ENCODE results near the gene RNF145.
A peak's percentile ranks its signal among the peaks of the same experiment; 100 is the strongest.
"Not testable (repeated sequence)": the region's sequence is repeated elsewhere in the genome, so short reads cannot be mapped to it uniquely, and the experiment has no call there.

Gene RNF145

DNA sequence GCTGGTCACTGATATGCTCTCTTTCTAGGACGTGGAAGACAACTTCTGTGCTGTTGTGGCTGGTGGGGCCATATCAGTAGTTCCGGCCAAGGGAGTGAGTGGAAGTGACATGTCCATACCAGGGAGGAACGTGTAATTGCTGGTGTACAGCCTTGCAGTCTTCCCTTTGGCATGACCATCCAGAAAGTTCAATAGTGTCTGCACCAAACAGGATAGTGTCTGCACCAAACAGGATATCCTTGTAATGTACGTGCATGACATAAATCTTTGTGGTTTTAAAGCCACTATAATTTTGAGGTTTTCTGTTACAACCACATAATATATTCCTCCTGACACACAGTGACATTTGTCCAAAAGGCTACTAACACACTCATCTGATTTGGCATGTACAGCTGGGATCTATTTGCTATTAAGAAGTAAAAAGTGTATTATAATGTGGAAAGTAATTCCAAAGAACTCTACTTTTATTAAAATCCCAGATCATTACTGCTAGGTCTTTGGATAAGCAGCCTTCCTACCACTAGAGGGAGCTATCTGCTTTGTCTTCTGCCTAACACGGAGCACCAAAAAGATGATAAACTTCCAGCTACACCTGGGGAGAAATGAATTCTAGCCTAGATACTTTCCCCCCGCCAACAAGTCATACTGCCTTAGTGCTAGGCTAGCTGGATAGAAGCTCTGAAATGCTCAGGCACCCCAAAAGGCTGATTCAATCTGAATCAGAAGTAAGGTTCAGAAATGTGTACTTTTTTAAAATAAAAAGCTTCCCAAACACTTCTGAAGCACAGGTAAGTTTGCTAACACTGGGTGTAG lies 52.7 kb downstream of the RNF145 start:
- in situ Hi-C loops (cut with HindIII; ENCODE audit: low sequenced_read_pairs), result no loop called here
- peak; percentile 73 for DNase-seq (ENCODE audit: low read depth, low spot score)
- TF ChIP-seq, protein P1, sequence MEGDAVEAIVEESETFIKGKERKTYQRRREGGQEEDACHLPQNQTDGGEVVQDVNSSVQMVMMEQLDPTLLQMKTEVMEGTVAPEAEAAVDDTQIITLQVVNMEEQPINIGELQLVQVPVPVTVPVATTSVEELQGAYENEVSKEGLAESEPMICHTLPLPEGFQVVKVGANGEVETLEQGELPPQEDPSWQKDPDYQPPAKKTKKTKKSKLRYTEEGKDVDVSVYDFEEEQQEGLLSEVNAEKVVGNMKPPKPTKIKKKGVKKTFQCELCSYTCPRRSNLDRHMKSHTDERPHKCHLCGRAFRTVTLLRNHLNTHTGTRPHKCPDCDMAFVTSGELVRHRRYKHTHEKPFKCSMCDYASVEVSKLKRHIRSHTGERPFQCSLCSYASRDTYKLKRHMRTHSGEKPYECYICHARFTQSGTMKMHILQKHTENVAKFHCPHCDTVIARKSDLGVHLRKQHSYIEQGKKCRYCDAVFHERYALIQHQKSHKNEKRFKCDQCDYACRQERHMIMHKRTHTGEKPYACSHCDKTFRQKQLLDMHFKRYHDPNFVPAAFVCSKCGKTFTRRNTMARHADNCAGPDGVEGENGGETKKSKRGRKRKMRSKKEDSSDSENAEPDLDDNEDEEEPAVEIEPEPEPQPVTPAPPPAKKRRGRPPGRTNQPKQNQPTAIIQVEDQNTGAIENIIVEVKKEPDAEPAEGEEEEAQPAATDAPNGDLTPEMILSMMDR (IDR thresholded peaks at IDR 0.05; ENCODE audit: low read depth, low read length), result peak; percentile 81
- no peak overlapping the region for H3K4me3 ChIP-seq (ENCODE audit: low read depth, low read length)

DNA sequence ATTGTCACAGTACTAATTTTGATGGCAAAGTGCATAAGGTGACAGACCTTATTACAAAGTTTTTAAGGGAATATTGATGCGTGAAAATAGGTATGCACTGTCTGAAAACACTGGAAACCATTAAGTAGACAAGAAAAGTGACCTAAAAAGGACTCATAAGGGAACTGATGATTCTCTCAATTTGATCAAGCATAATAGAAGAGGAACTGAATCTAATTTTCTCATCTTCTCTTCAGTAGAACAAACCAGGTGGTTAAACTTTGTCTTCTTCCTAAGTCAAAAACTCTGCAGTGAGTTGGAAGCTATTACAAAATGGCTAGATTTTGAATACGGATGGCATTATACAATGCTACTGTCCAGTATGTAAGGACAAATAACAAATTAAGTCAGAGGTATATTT lies 53.4 kb downstream of the RNF145 start:
- no peak overlapping the region for H3K4me3 ChIP-seq (ENCODE audit: low read depth, low read length)
- DNase-seq (ENCODE audit: low read depth, low spot score), result no peak
- in situ Hi-C loops (cut with HindIII; ENCODE audit: low sequenced_read_pairs), result no loop called here
- TF ChIP-seq, protein P1 (IDR thresholded peaks at IDR 0.05; ENCODE audit: low read depth, low read length), result no peak

DNA sequence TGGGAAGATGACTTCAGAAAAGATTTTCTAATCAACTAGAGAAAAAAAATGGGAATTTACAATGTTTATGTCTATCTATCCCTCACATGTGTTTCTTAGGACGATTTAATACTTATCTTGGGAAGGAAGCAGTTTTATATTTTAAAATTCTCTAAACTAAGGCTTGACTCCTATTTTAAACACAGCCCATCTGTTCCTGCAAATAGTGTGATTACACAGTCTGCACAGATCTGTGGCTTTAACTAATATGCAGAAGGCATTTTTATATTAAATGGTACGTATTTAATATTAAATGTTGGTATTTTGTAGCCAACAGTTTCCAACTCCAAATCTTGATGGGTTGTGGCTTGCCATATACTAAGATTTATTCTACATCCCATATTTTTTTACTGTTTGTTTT lies 56.5 kb downstream of the RNF145 start:
- H3K4me3 ChIP-seq (ENCODE audit: low read depth, low read length), result no peak overlapping the region
- no peak for DNase-seq (ENCODE audit: low read depth, low spot score)
- TF ChIP-seq, protein P1 (IDR thresholded peaks at IDR 0.05; ENCODE audit: low read depth, low read length), result no peak
- in situ Hi-C loops (cut with HindIII; ENCODE audit: low sequenced_read_pairs), result no loop called here

DNA sequence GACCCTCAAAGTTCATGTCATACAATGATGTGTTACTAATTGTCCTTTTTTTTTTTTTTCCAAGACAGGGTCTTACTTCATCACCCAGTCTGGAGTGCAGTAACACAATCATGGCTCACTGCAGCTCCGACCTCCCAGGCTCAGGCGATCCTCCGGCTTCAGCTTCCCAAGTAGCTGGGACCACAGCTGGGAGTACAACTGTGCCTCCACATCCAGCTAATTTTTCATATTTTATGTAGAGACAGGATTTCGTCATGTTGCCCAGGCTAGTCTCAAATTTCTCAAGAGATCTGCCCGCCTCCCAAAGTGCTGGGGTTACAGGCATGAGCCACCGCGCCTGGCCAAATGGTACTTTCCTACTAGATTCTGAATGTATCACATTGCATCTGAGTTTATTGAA lies 60.3 kb downstream of the RNF145 start:
- no peak for DNase-seq (ENCODE audit: low read depth, low spot score)
- no peak overlapping the region for H3K4me3 ChIP-seq (ENCODE audit: low read depth, low read length)
- in situ Hi-C loops (cut with HindIII; ENCODE audit: low sequenced_read_pairs), result no loop called here
- TF ChIP-seq, protein P1 (IDR thresholded peaks at IDR 0.05; ENCODE audit: low read depth, low read length), result no peak

DNA sequence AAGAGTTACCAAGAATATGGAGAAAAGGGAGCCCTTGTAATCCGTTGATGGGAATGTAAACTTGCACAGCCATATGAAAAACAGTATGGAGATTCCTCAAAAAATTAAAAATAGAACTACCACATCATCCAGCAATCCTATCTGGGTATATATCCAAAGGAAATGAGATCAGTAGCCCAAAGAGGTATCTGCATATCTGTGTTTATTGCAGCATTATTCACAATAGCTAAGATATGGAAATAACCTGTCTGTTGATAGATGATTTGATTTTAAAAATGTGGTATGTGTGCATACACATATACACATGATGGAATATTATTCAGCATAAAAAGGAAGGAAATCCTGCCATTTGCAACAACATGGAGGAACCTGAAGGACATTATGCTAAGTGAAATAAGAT lies 61.4 kb downstream of the RNF145 start:
- no peak overlapping the region for H3K4me3 ChIP-seq (ENCODE audit: low read depth, low read length)
- in situ Hi-C loops (cut with HindIII; ENCODE audit: low sequenced_read_pairs), result no loop called here
- TF ChIP-seq, protein P1 (IDR thresholded peaks at IDR 0.05; ENCODE audit: low read depth, low read length), result no peak
- no peak for DNase-seq (ENCODE audit: low read depth, low spot score)

DNA sequence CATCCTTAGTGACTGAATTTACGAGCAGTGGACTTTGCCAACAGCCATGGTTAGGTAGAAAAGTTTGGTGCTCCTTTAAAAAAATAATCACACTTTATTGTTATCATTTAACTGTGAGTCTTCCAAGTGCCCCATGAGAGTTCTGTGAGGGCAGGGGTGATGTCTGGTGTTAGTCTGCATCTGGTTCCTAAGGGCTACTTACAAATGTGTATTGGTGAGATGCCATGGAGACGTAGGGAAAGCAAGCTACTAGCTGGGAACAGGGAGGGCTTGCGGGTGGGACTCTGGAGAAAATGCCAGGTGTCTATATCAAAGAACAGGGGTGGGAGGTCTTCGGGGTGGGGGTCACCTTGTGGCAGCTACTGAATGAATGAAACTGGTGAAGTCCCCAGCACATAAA lies 62.5 kb downstream of the RNF145 start:
- in situ Hi-C loops (cut with HindIII; ENCODE audit: low sequenced_read_pairs), result no loop called here
- no peak overlapping the region for H3K4me3 ChIP-seq (ENCODE audit: low read depth, low read length)
- TF ChIP-seq, protein P1 (IDR thresholded peaks at IDR 0.05; ENCODE audit: low read depth, low read length), result no peak
- DNase-seq (ENCODE audit: low read depth, low spot score), result no peak

DNA sequence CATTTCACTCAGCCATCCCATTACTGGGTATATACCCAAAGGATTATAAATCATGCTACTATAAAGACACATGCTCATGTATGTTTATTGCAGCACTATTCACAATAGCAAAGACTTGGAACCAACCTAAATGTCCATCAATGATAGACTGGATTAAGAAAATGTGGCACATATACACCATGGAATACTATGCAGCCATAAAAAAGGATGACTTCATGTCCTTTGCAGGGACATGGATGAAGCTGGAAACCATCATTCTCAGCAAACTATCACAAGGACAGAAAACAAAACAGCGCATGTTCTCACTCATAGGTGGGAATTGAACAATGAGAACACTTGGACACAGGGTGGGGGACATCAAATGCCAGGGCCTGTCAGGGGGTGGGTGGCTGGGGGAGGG lies 64.2 kb downstream of the RNF145 start:
- in situ Hi-C loops (cut with HindIII; ENCODE audit: low sequenced_read_pairs); DNase-seq (ENCODE audit: low read depth, low spot score); H3K4me3 ChIP-seq (ENCODE audit: low read depth, low read length): not testable (repeated sequence)
